HG03378 (cell line): ENCODE measurements around the gene SLC25A12.
"Not testable (repeated sequence)": the region's sequence is repeated elsewhere in the genome, so short reads cannot be mapped to it uniquely, and the experiment has no call there.

ENCODE experiments used
- ATAC-seq: cut with Tn5 transposase; IDR thresholded peaks from one replicate; pipeline ENCODE4 v1.9.1; 2021; ENCODE audit warnings: mild to moderate bottlenecking, moderate library complexity; ENCODE audit not compliant: unreplicated experiment

SLC25A12 gene

GRCh38 chr2:171792157-171792556, 101.9 kb downstream of the SLC25A12 start:
- no peak for ATAC-seq

- no peak for ATAC-seq
Measured at GRCh38 chr2:171791361-171791760, 102.7 kb downstream of the SLC25A12 start.

DNA sequence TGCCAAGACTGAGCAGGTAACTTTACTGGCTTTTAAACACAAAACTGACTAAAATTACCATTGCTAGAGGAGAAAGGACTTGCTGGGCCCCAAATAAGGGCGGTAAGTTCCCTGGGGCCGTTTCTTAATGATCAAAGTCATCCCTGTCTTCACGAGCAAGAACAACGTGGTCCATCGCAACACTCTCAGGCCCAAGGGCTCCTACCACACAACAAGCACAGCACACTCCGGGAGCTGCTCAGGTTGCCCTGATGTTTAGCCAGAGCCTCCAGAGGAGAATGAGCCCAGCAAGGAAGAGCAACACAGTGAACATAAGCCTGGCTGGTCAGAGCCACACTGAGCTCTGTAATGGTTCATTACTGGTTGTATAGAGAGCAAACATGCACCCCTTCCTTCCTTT, 104.1 kb downstream of the SLC25A12 start:
- ATAC-seq = no peak

GRCh38 chr2:171788316-171788993, 105.6 kb downstream of the SLC25A12 start:
- ATAC-seq = no peak

DNA sequence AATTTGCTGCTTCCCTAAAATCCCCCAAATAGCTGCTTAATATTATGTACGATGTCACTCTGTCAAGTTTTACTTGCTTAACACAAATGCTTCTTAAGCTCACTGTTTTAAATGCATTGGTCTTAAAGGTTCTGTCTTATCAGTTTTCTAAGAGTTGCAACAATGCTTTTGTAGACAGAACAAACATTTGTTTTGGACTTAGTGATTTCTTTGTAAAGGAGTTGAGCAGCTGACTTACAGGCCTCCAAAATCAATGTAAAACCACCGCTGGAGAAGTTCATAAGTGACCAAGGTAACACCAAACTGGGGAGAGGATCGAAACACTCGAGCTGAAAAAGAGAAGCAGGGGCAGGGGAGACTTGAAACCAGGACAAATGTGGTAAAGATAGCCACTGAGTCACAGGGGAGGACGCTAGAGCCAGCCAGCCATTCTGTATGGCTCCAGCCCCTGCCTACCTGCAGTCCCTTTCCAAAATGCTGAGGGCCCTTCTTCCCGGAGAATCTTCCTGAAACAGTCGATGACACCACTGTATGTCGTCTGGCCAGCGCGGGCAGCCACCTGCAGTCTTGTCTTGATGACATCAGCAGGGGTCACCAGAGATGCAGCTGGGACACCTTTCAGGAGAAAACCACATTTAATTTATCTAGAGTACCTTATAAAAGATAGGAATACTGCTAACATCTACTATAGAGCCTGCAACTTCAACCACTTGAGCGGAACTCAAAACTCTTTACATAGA, 106.5 kb downstream of the SLC25A12 start:
- ATAC-seq = no peak

DNA sequence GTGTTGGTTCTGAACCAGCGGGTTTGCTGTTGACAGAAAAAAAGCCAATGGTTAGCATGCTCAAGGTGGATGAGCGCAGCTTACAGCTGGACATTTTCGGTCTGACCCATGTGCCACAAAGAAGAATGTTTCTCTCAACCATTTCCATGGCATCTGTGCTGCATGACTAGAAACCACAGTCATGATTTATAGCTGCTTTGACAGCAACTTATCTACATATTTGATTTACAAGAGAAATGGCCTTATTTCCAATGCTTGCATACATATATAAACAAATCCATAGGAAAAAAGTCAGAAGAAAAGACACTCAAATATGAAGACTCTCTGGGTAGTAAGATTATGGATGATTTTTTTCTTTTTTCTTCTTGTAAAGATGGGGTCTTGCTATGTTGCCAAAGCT, 108.6 kb downstream of the SLC25A12 start:
- no peak for ATAC-seq

DNA sequence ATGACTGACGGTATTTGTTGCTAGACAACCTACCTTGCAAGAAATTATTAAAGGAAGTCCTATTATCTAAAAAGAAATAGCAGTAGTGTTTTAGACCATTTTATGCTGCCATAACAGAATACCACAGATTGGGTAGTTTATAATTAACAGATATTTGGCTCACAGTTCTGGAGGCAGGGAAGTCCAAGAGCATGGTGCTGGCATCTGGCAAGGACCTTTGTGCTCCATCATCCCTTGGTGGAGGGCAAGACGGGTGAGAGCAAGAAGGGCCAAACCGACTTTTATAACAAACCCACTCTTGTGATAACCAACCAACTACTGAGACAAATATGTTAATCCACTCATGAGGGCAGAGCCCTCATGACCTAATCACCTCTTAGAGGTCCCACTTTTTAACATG, 115.5 kb downstream of the SLC25A12 start:
- ATAC-seq = no peak

DNA sequence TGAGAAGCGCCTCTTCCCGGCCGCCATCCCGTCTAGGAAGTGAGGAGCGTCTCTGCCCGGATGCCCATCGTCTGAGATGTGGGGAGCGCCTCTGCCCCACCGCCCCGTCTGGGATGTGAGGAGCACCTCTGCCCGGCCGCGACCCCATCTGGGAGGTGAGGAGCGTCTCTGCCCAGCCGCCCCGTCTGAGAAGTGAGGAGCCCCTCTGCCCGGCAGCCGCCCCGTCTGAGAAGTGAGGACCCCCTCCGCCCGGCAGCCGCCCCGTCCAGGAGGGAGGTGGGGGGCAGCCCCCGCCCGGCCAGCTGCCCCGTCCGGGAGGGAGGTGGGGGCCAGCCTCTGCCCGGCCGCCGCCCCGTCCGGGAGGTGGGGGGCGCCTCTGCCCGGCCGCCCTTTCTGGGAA, 119.5 kb downstream of the SLC25A12 start:
- not testable (repeated sequence) for ATAC-seq

DNA sequence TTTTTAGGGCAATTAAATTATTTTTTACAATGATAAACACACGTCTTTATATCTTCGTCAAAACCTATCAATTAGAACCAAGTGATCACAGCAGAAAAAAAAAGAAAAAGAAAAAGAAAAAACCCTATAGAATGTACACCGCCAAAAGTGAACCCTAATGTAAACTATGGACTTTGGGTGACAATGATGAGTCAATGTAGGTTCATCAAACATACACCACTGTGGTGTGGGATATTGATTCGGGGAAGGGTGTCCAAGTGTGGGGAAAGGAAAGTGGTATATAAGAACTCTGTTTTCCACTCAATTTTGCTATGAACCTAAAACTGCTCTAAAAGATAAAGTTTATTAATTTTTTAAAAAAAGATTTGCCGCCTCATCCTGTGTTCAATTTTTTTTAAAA, 121.7 kb downstream of the SLC25A12 start:
- ATAC-seq = no peak

- no peak for ATAC-seq
Measured at GRCh38 chr2:171771463-171771862, 122.6 kb downstream of the SLC25A12 start.

DNA sequence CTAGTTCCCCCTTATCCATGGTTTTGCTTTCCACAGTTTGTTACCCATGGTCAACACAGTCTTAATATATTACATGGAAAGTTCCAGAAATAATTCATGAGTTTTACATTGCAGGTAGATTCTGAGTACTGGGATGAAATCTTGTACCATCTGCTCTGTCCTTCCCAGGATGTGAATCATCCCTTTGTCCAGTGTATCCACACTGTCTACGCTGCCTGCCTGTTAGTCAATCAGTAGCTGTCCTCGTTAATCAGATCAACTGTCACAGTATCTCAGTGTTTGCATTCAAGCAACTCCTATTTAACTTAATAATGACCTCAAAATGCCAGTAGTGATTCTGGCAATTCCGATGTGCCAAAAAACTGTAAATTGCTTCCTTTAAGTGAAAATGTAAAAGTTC, 130.4 kb downstream of the SLC25A12 start:
- no peak for ATAC-seq

DNA sequence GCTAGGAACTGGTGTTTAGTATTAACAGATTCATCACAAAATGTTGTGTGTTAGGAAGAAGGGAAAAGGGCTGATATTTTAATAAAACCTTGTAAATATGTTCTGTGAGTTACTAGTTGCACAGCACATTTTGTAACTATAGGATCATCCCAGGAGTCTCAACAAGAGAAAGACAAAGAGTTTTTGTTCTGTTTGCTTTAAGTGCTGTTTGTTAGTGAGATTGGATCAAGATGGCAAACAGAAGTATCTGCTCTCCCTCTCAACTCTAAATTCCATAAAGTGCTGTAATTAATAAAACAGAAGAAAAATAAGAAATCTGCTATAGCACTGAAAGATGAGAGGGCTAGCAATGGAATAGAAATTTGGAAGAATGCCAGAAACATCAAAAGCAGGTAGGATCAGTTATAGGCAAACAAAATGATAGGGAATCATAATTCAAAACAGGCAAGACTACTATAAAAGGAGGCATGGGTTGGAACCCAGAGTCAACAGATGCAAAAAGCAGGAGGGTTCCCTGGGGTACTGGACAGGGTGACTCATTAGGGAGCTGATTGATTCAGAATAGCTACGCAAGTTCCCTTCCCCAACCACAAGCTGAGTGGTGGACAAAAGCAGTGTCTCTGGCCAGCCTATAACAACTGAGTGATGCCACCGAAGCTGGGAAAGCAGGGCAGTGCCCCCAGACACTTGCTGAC, 131.0 kb downstream of the SLC25A12 start:
- ATAC-seq = no peak

DNA sequence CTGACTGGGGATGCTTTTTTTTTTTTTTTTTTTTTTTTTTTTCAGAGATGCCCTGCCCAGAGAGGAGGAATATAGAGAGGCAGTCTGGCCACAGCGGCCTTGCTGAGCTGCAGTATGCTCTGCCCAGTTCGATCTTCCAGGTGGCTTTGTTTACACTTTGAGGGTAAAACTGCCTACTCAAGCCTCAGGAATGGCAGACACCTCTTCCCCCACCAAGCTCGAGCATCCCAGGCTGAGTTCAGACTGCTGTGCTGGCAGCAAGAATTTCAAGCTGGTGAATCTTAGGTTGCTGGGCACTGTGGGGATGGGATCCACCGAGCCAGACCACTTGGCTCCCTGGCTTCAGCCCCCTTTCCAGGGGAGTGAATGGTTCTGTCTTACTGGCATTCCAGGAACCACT, 132.9 kb downstream of the SLC25A12 start:
- ATAC-seq = not testable (repeated sequence)

GRCh38 chr2:171758762-171759161, 135.3 kb downstream of the SLC25A12 start:
- not testable (repeated sequence) for ATAC-seq

DNA sequence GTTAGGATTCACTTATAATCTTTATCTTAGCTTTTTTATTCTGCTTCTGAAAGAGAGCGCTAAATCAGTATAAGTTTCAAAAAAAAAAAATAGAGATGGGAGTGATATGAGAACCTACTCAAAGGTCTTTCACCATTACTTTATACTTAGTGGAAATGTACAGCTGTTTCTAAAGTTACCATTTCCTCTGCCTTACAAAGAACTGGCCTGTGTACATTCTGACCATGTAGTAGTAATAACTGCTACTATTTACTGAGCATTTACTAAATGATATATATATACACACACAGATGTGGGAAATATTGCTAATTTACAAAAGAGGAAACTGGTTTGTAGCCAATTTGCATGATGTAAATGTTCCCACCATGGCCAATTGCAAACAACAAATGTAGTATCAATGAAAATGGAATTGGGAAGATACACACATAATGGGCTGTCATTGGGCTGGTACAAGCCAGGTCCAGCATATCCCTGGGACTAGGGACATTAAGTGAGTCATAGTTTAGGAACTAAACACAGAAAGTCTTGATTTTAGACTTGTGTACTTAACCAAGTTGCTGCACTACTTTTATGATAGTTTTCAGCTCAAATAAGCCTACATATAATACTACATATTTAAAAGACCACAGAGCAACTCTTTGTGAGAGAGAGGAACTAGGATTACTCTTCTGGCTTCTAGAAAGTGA, 139.6 kb downstream of the SLC25A12 start:
- no peak for ATAC-seq

GRCh38 chr2:171747371-171747770, 146.7 kb downstream of the SLC25A12 start:
- ATAC-seq = no peak

DNA sequence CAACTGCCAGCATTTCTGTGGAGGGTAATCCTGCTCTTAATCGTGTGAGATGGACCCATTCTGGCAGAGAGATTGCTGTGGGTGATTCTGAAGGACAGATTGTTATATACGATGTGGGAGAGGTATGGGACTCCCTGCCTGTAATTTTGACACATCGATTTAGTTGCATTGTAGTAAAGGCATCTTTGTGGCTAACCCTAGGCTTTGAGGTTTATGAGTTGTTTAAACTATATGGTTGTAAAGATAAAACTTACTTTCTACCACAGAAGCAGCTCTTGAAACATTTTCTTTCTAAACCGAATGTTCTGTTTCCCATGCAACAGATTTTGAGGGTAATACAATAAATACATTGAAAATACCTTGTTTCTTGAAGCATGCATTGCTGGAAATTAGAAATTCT, 148.2 kb downstream of the SLC25A12 start:
- no peak for ATAC-seq

DNA sequence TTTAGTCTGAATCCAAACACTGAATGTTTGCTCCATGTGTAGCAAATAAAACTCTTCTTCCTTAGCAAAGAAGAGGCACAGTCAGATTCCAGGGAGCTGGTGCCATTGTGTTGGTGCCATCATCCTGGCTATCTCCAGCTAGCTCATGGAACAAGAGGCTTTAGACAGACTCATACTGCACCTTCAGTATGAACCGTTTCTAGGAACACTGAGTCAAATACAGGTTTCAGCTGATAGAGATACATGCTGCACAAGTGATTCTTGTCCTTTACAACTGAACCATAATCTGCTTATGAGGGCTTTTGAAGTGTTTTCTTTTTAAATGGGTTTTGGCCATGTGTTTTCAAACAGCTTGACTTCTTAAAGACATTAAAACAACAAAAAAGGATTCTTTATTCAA, 148.9 kb downstream of the SLC25A12 start:
- ATAC-seq = no peak

- no peak for ATAC-seq
Measured at GRCh38 chr2:171742760-171743159, 151.3 kb downstream of the SLC25A12 start.

GRCh38 chr2:171741189-171741588, 152.9 kb downstream of the SLC25A12 start:
- ATAC-seq = no peak

DNA sequence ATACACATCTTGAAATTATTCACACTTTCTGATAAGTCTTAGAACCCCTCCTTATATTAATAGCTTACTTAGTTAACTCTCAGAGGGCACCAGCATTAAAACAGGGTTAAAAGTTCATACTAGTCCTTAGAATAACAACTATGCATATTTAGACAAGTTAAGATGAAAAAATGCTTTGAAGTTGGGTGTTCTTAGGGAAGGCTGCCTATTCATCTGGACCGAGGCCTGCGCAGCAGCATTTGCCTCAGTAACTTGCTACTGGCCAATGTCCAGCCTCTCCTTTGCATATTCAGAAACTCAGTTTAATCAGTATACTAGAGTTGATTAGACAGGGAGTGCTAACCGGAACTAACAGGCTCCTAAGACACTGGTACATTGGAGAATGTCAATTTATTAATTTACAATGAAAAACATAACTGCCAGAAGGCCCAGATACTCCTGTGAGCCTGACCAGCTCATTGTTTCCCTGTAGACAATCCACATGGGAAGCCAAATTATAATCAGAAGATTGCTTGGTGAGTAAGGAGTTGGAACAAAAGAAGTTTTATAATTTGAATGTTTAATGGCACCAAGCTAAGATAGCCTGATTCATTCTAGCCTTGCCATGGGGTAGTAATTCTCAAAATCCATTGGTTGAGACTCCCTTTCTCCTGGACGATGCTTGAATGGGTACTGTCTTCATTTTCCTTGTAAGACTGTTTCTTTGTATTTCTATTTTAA, 157.9 kb downstream of the SLC25A12 start:
- ATAC-seq = no peak
